Stimulated activated CD4-positive, alpha-beta T cell treated with anti-CD3 and anti-CD28 coated beads, Interleukin-1b, Interleukin-23, amount 100 ng/mL, for 24 hours (primary cell): Measurements from ENCODE around the gene GDI2.
A peak's percentile ranks its signal among the peaks of the same experiment; 100 is the strongest.
"Not testable (repeated sequence)": the region's sequence is repeated elsewhere in the genome, so short reads cannot be mapped to it uniquely, and the experiment has no call there.

ENCODE experiments used
- DNase-seq, 4 experiments: peaks; one replicate each; pipeline ENCODE4 v3.0.0-alpha.2; 2020; ENCODE audit warnings: low read depth in 4 of 4, low spot score in 1 of 4

Gene GDI2

GRCh38 chr10:5828725-5829124 lies 15.5 kb upstream of the GDI2 start:
- DNase-seq = no peak

- no peak for DNase-seq
Measured at GRCh38 chr10:5827841-5828240, 14.6 kb upstream of the GDI2 start.

GRCh38 chr10:5826511-5826910 lies 13.3 kb upstream of the GDI2 start:
- not testable (repeated sequence) for DNase-seq

GRCh38 chr10:5818894-5819293 lies 5.7 kb upstream of the GDI2 start:
- DNase-seq = no peak

- DNase-seq = no peak
Measured at GRCh38 chr10:5818048-5818331, 4.8 kb upstream of the GDI2 start.

GRCh38 chr10:5817322-5818047 lies 4.3 kb upstream of the GDI2 start:
- no peak for DNase-seq

GRCh38 chr10:5816170-5816569 lies 2.9 kb upstream of the GDI2 start:
- no peak for DNase-seq

GRCh38 chr10:5814110-5815107 lies 1.2 kb upstream of the GDI2 start:
- DNase-seq = no peak

GRCh38 chr10:5813091-5813340 lies 218 bp downstream of the GDI2 start:
- peak in 1 of 4 experiments; percentile 2 for DNase-seq

- DNase-seq = peak in 2 of 4 experiments; percentile 17 to 20
Measured at GRCh38 chr10:5812283-5813090, 747 bp downstream of the GDI2 start.

GRCh38 chr10:5811387-5811821 lies 1.8 kb downstream of the GDI2 start:
- no peak for DNase-seq

- no peak for DNase-seq
Measured at GRCh38 chr10:5810225-5810624, 3.0 kb downstream of the GDI2 start.

- no peak for DNase-seq
Measured at GRCh38 chr10:5809527-5810154, 3.6 kb downstream of the GDI2 start.

GRCh38 chr10:5808783-5809392 lies 4.3 kb downstream of the GDI2 start:
- not testable (repeated sequence) for DNase-seq

GRCh38 chr10:5806745-5807144 lies 6.5 kb downstream of the GDI2 start:
- no peak for DNase-seq

GRCh38 chr10:5805711-5806110 lies 7.5 kb downstream of the GDI2 start:
- DNase-seq = no peak

GRCh38 chr10:5805260-5805659 lies 8.0 kb downstream of the GDI2 start:
- no peak for DNase-seq

- DNase-seq = no peak
Measured at GRCh38 chr10:5804386-5804785, 8.8 kb downstream of the GDI2 start.

GRCh38 chr10:5800782-5801181 lies 12.5 kb downstream of the GDI2 start:
- no peak for DNase-seq

- no peak for DNase-seq
Measured at GRCh38 chr10:5794236-5794635, 19.0 kb downstream of the GDI2 start.

- no peak for DNase-seq
Measured at GRCh38 chr10:5789626-5790025, 23.6 kb downstream of the GDI2 start.
